ENCODE measurements around the gene PROK1. TPM values are rescaled to one million over a fixed set of nuclear protein-coding genes. Genes with fewer than 3 reads are reported as not detected.
"Not testable (repeated sequence)": the region's sequence is repeated elsewhere in the genome, so short reads cannot be mapped to it uniquely, and the experiment has no call there.

Gene PROK1
- total and polyA plus RNA-seq, 2 of the 13 experiments (the other 11 are each of a cell fraction or from before 2014, with no cell fraction given), result 0.07 TPM; not detected in 1

DNA sequence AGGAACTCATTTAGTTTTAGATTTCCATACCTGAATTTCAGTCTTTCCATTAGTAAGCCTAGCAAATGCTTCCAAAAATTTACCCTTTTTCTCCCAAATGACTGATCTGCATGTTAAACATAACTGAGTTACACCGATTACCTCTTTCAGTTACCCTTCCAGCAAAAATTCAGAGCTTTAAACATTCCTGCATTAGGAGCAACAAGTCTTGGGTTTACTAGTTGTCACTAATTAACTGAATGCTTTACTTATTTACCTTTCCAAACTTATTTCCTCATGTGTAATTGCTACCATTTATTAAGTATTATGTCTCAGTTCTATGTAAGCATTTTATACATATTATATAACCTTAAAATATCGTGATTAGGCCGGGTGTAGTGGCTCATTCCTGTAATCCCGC, 46.5 kb upstream of the PROK1 start (continued):
- TF ChIP-seq ZNF644 (CRISPR knock-in tag; IDR thresholded peaks at IDR 0.05; ENCODE audit: low read depth) (no peak), ZMYM4 (CRISPR knock-in tag; IDR thresholded peaks at IDR 0.05) (no peak), ZFP36L1 (CRISPR knock-in tag; IDR thresholded peaks at IDR 0.05) (no peak)

DNA sequence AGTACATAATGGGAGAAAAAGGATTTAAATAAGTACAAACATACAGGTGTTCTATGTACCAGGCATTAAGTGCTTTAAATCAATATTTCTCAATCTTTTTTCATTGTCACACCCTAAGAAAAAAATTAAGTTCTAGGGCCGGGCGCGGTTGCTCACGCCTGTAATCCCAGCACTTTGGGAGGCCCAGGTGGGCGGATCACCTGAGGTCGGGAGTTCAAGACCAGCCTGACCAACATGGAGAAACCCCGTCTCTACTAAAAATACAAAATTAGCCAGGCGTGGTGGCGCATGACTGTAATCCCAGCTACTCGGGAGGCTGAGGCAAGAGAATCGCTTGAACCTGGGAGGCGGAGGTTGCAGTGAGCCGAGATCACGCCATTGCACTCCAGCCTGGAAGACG, 44.5 kb upstream of the PROK1 start:
- peak overlapping the region; percentile 93 for H3K4me2 ChIP-seq (ENCODE audit: low read depth, low read length)
- H3K4me1 ChIP-seq (ENCODE audit: insufficient read depth, low read length), result peaks cover 24% of the 10 kb centered on the region
- peaks cover 6 to 33% of the 10 kb centered on the region in 2 experiments; a peak in 4 of 5 replicates for H3K36me3 ChIP-seq (replicated peaks in 1 of 2; ENCODE audit: control insufficient read depth in 1 of 2, insufficient read depth in 2 of 2, low read length in 2 of 2)
- H2AFZ ChIP-seq (ENCODE audit: low read length); H4K20me1 ChIP-seq (ENCODE audit: insufficient read depth, low read length); H3K9me3 ChIP-seq (ENCODE audit: low read length); ATAC-seq; CTCF ChIA-PET (ENCODE audit: low intra/inter-chr PET ratio, low total read pairs); H3K27me3 ChIP-seq (ENCODE audit: control insufficient read depth in 1 of 2, insufficient read depth in 2 of 2, low read length in 2 of 2); in situ Hi-C loops (cut with HindIII; ENCODE audit: extremely low pct_ligation_motif_present, low pct_unique_long_range_greater_than_20kb); FAIRE-seq; DNase-seq (ENCODE audit: low spot score); BruUV-seq (replicated peaks): not testable (repeated sequence)
- intact Hi-C loops (cut with micrococcal nuclease; ENCODE audit: unreplicated experiment), result loop anchor here (2.0 kb wide), 1 partner anchor 68 kb away; the partner anchor contains the start of gene RBM15
- peak overlapping the region; percentile 93 for H3K9ac ChIP-seq (ENCODE audit: insufficient read depth, low read depth, low read length)
- POLR2A ChIA-PET, result interaction anchor here (1.6 kb wide), 1 partner anchor 67 kb away, joined by 9 read pairs; the partner anchor contains the start of gene RBM15
- peaks cover 21% of the 10 kb centered on the region for H3K79me2 ChIP-seq (ENCODE audit: insufficient read depth, low read length)
- TF ChIP-seq MTF2 (CRISPR knock-in tag; IDR thresholded peaks at IDR 0.05; ENCODE audit: borderline replicate concordance), result 0 out of 2 replicates have a peak, but pooled peaks have one; percentile 18
- TF ChIP-seq, protein P1, sequence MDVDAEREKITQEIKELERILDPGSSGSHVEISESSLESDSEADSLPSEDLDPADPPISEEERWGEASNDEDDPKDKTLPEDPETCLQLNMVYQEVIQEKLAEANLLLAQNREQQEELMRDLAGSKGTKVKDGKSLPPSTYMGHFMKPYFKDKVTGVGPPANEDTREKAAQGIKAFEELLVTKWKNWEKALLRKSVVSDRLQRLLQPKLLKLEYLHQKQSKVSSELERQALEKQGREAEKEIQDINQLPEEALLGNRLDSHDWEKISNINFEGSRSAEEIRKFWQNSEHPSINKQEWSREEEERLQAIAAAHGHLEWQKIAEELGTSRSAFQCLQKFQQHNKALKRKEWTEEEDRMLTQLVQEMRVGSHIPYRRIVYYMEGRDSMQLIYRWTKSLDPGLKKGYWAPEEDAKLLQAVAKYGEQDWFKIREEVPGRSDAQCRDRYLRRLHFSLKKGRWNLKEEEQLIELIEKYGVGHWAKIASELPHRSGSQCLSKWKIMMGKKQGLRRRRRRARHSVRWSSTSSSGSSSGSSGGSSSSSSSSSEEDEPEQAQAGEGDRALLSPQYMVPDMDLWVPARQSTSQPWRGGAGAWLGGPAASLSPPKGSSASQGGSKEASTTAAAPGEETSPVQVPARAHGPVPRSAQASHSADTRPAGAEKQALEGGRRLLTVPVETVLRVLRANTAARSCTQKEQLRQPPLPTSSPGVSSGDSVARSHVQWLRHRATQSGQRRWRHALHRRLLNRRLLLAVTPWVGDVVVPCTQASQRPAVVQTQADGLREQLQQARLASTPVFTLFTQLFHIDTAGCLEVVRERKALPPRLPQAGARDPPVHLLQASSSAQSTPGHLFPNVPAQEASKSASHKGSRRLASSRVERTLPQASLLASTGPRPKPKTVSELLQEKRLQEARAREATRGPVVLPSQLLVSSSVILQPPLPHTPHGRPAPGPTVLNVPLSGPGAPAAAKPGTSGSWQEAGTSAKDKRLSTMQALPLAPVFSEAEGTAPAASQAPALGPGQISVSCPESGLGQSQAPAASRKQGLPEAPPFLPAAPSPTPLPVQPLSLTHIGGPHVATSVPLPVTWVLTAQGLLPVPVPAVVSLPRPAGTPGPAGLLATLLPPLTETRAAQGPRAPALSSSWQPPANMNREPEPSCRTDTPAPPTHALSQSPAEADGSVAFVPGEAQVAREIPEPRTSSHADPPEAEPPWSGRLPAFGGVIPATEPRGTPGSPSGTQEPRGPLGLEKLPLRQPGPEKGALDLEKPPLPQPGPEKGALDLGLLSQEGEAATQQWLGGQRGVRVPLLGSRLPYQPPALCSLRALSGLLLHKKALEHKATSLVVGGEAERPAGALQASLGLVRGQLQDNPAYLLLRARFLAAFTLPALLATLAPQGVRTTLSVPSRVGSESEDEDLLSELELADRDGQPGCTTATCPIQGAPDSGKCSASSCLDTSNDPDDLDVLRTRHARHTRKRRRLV (CRISPR knock-in tag; IDR thresholded peaks at IDR 0.05), result 0 out of 2 replicates have a peak, but pooled peaks have one; percentile 3
- H3K4me3 ChIP-seq (replicated peaks in 1 of 3; ENCODE audit: insufficient read depth in 1 of 3, low read depth in 2 of 3, low read length in 3 of 3), result peak overlapping the region; percentile 90 to 98 (median 92)
- peak overlapping the region; percentile 81 for H3K27ac ChIP-seq (ENCODE audit: extremely low read length, insufficient read depth, low read length)
- 17% methylated on average over 15 of the region's 15 CpGs for WGBS (ENCODE audit: low lambda C conversion rate)
